Measurements from ENCODE around the gene MNX1. TPM values are rescaled to one million over a fixed set of nuclear protein-coding genes. Genes with fewer than 3 reads are reported as not detected.
A peak's percentile ranks its signal among the peaks of the same experiment; 100 is the strongest.

Gene MNX1
- total RNA-seq, 2 donors from 2014 or later = 14.5 to 27.4 TPM

GRCh38 chr7:157019718-157020451 is 9.4 kb upstream of the MNX1 start:
- DNase-seq = no peak
- Histone ChIP-seq H3K4me3 (no peak overlapping the region), H3K36me3 (no peaks in the 10 kb centered on the region), H3K27me3 (peaks cover 90% of the 10 kb centered on the region), H3K27ac (no peak overlapping the region), H3K4me1 (peaks cover 23% of the 10 kb centered on the region), H3K9me3 (no peaks in the 10 kb centered on the region), H3K9ac (ENCODE audit: low read depth in 2 of 2, low read length in 2 of 2) (no peak overlapping the region)
- intact Hi-C loops (cut with DNase I) = no loop called here
- TF ChIP-seq, protein P1, sequence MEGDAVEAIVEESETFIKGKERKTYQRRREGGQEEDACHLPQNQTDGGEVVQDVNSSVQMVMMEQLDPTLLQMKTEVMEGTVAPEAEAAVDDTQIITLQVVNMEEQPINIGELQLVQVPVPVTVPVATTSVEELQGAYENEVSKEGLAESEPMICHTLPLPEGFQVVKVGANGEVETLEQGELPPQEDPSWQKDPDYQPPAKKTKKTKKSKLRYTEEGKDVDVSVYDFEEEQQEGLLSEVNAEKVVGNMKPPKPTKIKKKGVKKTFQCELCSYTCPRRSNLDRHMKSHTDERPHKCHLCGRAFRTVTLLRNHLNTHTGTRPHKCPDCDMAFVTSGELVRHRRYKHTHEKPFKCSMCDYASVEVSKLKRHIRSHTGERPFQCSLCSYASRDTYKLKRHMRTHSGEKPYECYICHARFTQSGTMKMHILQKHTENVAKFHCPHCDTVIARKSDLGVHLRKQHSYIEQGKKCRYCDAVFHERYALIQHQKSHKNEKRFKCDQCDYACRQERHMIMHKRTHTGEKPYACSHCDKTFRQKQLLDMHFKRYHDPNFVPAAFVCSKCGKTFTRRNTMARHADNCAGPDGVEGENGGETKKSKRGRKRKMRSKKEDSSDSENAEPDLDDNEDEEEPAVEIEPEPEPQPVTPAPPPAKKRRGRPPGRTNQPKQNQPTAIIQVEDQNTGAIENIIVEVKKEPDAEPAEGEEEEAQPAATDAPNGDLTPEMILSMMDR (IDR thresholded peaks at IDR 0.05) = no peak

- Histone ChIP-seq H3K27me3 (peaks cover 86% of the 10 kb centered on the region), H3K9ac (ENCODE audit: low read depth in 2 of 2, low read length in 2 of 2) (no peak overlapping the region), H3K36me3 (no peaks in the 10 kb centered on the region), H3K9me3 (no peaks in the 10 kb centered on the region), H3K4me1 (peaks cover 23% of the 10 kb centered on the region), H3K27ac (no peak overlapping the region), H3K4me3 (no peak overlapping the region)
- TF ChIP-seq, protein P1 (IDR thresholded peaks at IDR 0.05) = no peak
- DNase-seq = peak; percentile 22
- intact Hi-C loops (cut with DNase I) = no loop called here
Observed at GRCh38 chr7:157018997-157019608, 8.6 kb upstream of the MNX1 start.

DNA sequence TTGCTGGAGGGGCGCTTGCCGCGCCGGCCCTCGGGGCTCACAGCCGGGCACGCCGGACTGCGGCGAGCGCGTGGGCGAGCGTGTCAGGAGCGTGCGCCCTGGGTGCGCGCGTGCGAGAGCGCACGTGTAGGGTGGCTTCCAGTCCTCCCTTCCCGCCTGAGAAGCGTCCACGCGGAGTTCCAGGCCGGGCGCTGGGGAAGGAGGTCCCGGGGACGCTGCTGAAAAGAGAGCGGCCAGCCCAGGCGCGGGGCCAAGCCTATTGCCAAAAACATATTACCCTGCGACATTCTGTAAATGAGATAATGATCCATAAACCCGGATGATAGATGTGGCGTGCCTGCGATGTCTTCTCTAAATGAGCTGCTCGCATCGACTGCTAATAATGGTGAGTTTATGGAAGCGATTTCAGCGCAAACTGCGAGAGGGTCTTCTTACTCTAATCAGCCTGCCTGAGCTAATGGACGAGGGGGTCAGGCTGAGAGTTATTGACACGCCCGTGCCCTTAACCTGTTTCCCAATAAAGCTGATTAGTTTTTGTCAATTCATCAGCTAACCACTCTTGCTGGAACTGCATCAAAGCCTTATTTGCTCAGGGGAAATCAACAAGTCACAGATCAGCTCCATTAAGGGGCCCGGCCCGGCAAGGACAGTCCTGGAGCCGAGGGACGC is 8.0 kb upstream of the MNX1 start:
- no peaks in the 10 kb centered on the region for H3K36me3 ChIP-seq
- no peak for DNase-seq
- H3K9me3 ChIP-seq = no peaks in the 10 kb centered on the region
- H3K4me3 ChIP-seq = no peak overlapping the region
- H3K27ac ChIP-seq = no peak overlapping the region
- peaks cover 23% of the 10 kb centered on the region for H3K4me1 ChIP-seq
- H3K27me3 ChIP-seq = peaks cover 81% of the 10 kb centered on the region
- intact Hi-C loops (cut with DNase I) = no loop called here
- H3K9ac ChIP-seq (ENCODE audit: low read depth in 2 of 2, low read length in 2 of 2) = no peak overlapping the region
- TF ChIP-seq, protein P1 (IDR thresholded peaks at IDR 0.05) = no peak

DNA sequence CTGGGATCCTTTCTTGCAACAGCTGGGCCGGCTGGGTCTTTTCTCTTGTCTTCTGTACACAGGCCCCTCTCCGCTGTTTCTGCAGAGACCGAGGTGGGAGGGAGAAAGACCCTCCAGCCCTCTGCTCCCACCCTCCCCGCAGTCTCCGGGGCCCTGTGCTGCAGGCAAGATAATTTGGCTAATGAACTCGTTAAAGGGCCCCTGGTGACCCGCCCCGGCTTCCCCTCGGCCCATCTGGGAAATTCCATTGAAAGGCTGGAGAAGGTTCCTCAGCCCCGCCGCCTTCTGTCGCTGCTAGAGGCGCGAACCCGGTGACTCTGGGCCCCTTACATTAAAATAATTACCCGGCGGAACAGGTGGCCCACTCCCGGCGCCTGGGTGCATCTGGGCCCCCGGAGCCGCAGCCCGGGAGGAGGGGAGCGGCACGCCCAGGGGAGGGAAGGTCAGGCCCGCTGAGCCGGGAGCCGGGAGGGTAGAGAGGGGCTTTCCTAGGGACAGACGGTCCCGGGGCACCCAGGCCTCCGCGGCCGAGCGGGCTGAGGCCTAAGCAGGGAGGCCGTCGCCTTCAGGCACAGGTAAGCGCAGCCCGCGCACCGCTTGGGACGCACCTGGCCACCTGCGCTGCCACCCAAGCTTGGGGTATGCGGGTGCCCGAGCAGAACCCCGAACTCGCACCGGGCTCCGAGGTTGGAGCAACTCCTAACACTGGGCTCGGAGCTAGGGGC is 7.3 kb upstream of the MNX1 start:
- Histone ChIP-seq H3K27me3 (peaks cover 77% of the 10 kb centered on the region), H3K9ac (ENCODE audit: low read depth in 2 of 2, low read length in 2 of 2) (no peak overlapping the region), H3K4me3 (no peak overlapping the region), H3K36me3 (no peaks in the 10 kb centered on the region), H3K9me3 (no peaks in the 10 kb centered on the region), H3K27ac (no peak overlapping the region), H3K4me1 (peaks cover 23% of the 10 kb centered on the region)
- intact Hi-C loops (cut with DNase I) = no loop called here
- no peak for DNase-seq
- TF ChIP-seq, protein P1 (IDR thresholded peaks at IDR 0.05) = no peak

- H3K9ac ChIP-seq (ENCODE audit: low read depth in 2 of 2, low read length in 2 of 2) = no peak overlapping the region
- H3K27ac ChIP-seq = no peak overlapping the region
- H3K27me3 ChIP-seq = peaks cover 71% of the 10 kb centered on the region
- H3K9me3 ChIP-seq = no peaks in the 10 kb centered on the region
- no peaks in the 10 kb centered on the region for H3K36me3 ChIP-seq
- intact Hi-C loops (cut with DNase I) = no loop called here
- no peak for DNase-seq
- TF ChIP-seq, protein P1 (IDR thresholded peaks at IDR 0.05) = no peak
- H3K4me1 ChIP-seq = peaks cover 23% of the 10 kb centered on the region
- no peak overlapping the region for H3K4me3 ChIP-seq
Observed at GRCh38 chr7:157017149-157017548, 6.7 kb upstream of the MNX1 start.
